K562 (cell line): ENCODE results near the gene RIMBP3C. TPM values are rescaled to one million over a fixed set of nuclear protein-coding genes. Genes with fewer than 3 reads are reported as not detected.

ENCODE experiments used
- BRF1 ChIP-seq: IDR thresholded peaks from 3 replicates; pipeline ENCODE4 v1.6.1; 2011; ENCODE audit warnings: borderline replicate concordance, mild to moderate bottlenecking; ENCODE audit not compliant: insufficient read length; ENCODE audit errors: extremely low read depth
- CBFA2T2 ChIP-seq: fragments of 450-650 bp; conservative IDR thresholded peaks from 2 replicates; pipeline ENCODE4 v1.6.1; 2017; ENCODE audit warnings: mild to moderate bottlenecking
- ESRRB ChIP-seq: fragments of 250-450 bp; sonication (Bioruptor Pico); IDR thresholded peaks from 2 replicates; pipeline ENCODE4 v1.5.0; 2020; ENCODE audit warnings: mild to moderate bottlenecking, moderate library complexity, borderline replicate concordance
- FOXJ2 ChIP-seq: fragments of 200-800 bp; sonication (Bioruptor generic); IDR thresholded peaks from 2 replicates; pipeline ENCODE4 v1.6.1; 2016; ENCODE audit warnings: missing genetic modification characterization, missing compliant biosample characterization
- JUNB ChIP-seq: fragments of 450-650 bp; formaldehyde crosslinking; conservative IDR thresholded peaks from 2 replicates; pipeline ENCODE4 v1.4.0; 2020; ENCODE audit warnings: mild to moderate bottlenecking
- NFIC ChIP-seq: fragments of 450-650 bp; IDR thresholded peaks from 2 replicates; pipeline ENCODE4 v1.6.1; 2017; ENCODE audit warnings: mild to moderate bottlenecking, inconsistent platforms
- SETDB1 ChIP-seq: IDR thresholded peaks from one replicate; pipeline ENCODE4 v1.6.1; 2012; ENCODE audit warnings: low read length, control low read depth, inconsistent platforms
- SP2 ChIP-seq: IDR thresholded peaks from 2 replicates; pipeline ENCODE4 v1.6.1; 2011; ENCODE audit warnings: mild to moderate bottlenecking, low read depth, low read length, moderate library complexity; ENCODE audit not compliant: poor library complexity, severe bottlenecking; ENCODE audit errors: extremely low read depth
- ZBTB1 ChIP-seq: sonication (generic); formaldehyde crosslinking; IDR thresholded peaks from 2 replicates; pipeline ENCODE4 v1.8.1; 2023; ENCODE audit warnings: missing genetic modification reagents, low read depth, mild to moderate bottlenecking, borderline replicate concordance
- ZC3H4 ChIP-seq: sonication (generic); formaldehyde crosslinking; IDR thresholded peaks from 2 replicates; pipeline ENCODE4 v1.9.0; 2021; ENCODE audit warnings: missing genetic modification reagents, borderline replicate concordance
- ZFPM2 ChIP-seq: fragments of 250-450 bp; sonication (Bioruptor Pico); IDR thresholded peaks from 2 replicates; pipeline ENCODE4 v1.5.1; 2022; ENCODE audit warnings: mild to moderate bottlenecking
- ZKSCAN1 ChIP-seq: fragments of 150-350 bp; IDR thresholded peaks from 2 replicates; pipeline ENCODE4 v1.6.1; 2016; ENCODE audit warnings: low read depth, low read length
- ZNF12 ChIP-seq: sonication (generic); formaldehyde crosslinking; IDR thresholded peaks from 2 replicates; pipeline ENCODE4 v1.4.0; 2020; ENCODE audit warnings: mild to moderate bottlenecking, missing genetic modification reagents
- ZNF165 ChIP-seq: fragments of 250-450 bp; sonication (Bioruptor Pico); IDR thresholded peaks from 2 replicates; pipeline ENCODE4 v1.4.0; 2020; ENCODE audit warnings: borderline replicate concordance
- ZNF174 ChIP-seq: fragments of 250-450 bp; sonication (Bioruptor Pico); IDR thresholded peaks from 2 replicates; pipeline ENCODE4 v1.4.0; 2020; ENCODE audit warnings: mild to moderate bottlenecking
- ZNF239 ChIP-seq: fragments of 250-450 bp; sonication (Bioruptor Pico); IDR thresholded peaks from 2 replicates; pipeline ENCODE4 v1.4.0; 2020; ENCODE audit warnings: mild to moderate bottlenecking
- ZNF583 ChIP-seq: fragments of 250-450 bp; sonication (Bioruptor Pico); IDR thresholded peaks from 2 replicates; pipeline ENCODE4 v1.4.0; 2020
- polyA plus RNA-seq, 8 experiments: library from polyadenylated mRNA; depleted of rRNA in 4 of 8; stranded (reverse) in 5 of 8; unstranded in 3 of 8; fragments of >200 nt; fragmentation: Nextera tagmentation in 2 of 8; fragmentation: Illumina TruSeq in 1 of 8; extraction: Ambion mirVana in 2 of 8; extraction: Trizol in 1 of 8; gene quantifications; 2 replicates each; pipeline versions ENCODE4 v1.2.1 to v1.2.3, GENCODE V29; 2011 to 2014; ENCODE audit warnings: inconsistent platforms in 1 of 8, missing spikeins in 1 of 8
- total RNA-seq, 7 experiments: library from RNA; depleted of rRNA in 6 of 7; stranded (reverse); fragments of >200 nt in 6 of 7; fragmentation: Illumina TruSeq in 2 of 7; extraction: Trizol in 2 of 7; gene quantifications; 2 replicates each; pipeline versions ENCODE4 v1.2.1 to v1.2.3, GENCODE V29; 2011 to 2021; ENCODE audit warnings: low replicate concordance in 1 of 7
- TF ChIP-seq, protein P1 (sequence below): fragments of 450-650 bp; IDR thresholded peaks from 2 replicates; pipeline ENCODE4 v1.6.1; 2016
- TF ChIP-seq, protein P2 (sequence below): fragments of 450-650 bp; IDR thresholded peaks from 2 replicates; pipeline ENCODE4 v1.6.1; 2016; ENCODE audit warnings: low read depth, mild to moderate bottlenecking, moderate library complexity
- TF ChIP-seq, protein P3 (sequence below), 2 experiments: IDR thresholded peaks; 2 replicates each; pipeline ENCODE4 v1.6.1; 2011; ENCODE audit warnings: borderline replicate concordance in 1 of 2, control low read depth in 1 of 2, low read depth in 1 of 2, low read length in 1 of 2, mild to moderate bottlenecking in 1 of 2, mixed read lengths in 1 of 2, moderate library complexity in 1 of 2; ENCODE audit not compliant: insufficient read depth in 1 of 2, insufficient read length in 1 of 2, poor library complexity in 1 of 2, severe bottlenecking in 1 of 2; ENCODE audit errors: extremely low read depth in 1 of 2
- TF ChIP-seq, protein P4 (sequence below): fragments of 250-450 bp; sonication (Bioruptor Pico); IDR thresholded peaks from 2 replicates; pipeline ENCODE4 v1.5.0; 2022; ENCODE audit warnings: mild to moderate bottlenecking

RIMBP3C gene
- total and polyA plus RNA-seq, 9 of the 15 experiments (the other 6 are each of a cell fraction or from before 2014, with no cell fraction given) = 0.09 to 0.98 (median 0.17) TPM; not detected in 2

DNA sequence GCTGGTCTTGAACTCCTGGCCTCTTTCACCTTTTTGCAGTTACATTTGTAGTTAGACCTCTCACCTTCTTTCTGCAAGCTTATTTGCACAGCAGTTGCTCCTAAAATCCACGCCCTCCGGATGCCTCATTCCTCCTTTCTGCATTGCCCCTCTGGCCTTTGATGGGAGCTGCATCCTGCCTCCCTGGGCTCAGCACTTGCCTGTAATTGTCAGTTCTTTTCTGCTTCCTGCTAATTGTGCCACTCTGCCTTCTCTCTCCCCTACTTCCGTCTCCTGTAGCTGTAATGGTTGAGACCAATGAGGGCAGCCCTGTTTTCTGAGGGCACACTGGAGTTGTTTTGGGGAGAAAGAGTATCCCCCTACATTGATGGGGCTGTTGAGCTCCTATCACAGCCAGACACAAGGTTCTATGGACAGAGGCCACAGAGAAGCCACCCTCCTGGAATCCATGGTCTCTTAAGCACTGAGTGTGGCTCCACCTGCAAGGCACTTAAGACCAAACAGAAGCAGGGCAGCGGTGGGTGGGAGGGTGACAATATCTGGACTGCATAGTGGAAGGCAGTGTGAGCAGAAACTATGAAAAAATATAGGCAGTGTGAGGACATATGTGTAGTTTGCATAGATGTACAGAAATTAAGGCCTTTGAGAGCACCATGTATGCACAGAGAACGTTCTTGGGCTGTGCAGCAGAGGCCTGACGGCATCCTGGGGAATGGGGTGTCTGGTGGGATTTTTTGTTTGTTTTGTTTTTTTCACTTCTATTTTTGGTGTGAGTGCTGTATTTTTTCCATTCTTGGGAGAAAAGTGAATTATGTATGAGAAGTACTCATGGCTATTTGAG lies 48.0 kb upstream of the RIMBP3C start (continued):
- TF ChIP-seq ZFPM2 (no peak), BRF1 (no peak), ZNF583 (no peak), ZNF165 (CRISPR knock-in tag) (no peak), ZKSCAN1 (no peak), ZC3H4 (CRISPR knock-in tag) (0 out of 2 replicates have a peak, but pooled peaks have one; percentile 76), SP2 (no peak), NFIC (no peak), ZNF174 (CRISPR knock-in tag) (no peak), FOXJ2 (tag) (no peak), SETDB1 (no peak), ESRRB (CRISPR knock-in tag) (no peak), JUNB (no peak), ZNF239 (no peak), CBFA2T2 (no peak), ZNF12 (CRISPR knock-in tag) (no peak), ZBTB1 (CRISPR knock-in tag) (no peak)
- TF ChIP-seq, protein P1, sequence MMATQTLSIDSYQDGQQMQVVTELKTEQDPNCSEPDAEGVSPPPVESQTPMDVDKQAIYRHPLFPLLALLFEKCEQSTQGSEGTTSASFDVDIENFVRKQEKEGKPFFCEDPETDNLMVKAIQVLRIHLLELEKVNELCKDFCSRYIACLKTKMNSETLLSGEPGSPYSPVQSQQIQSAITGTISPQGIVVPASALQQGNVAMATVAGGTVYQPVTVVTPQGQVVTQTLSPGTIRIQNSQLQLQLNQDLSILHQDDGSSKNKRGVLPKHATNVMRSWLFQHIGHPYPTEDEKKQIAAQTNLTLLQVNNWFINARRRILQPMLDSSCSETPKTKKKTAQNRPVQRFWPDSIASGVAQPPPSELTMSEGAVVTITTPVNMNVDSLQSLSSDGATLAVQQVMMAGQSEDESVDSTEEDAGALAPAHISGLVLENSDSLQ = no peak
- TF ChIP-seq, protein P2, sequence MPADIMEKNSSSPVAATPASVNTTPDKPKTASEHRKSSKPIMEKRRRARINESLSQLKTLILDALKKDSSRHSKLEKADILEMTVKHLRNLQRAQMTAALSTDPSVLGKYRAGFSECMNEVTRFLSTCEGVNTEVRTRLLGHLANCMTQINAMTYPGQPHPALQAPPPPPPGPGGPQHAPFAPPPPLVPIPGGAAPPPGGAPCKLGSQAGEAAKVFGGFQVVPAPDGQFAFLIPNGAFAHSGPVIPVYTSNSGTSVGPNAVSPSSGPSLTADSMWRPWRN = no peak
- TF ChIP-seq, protein P3, sequence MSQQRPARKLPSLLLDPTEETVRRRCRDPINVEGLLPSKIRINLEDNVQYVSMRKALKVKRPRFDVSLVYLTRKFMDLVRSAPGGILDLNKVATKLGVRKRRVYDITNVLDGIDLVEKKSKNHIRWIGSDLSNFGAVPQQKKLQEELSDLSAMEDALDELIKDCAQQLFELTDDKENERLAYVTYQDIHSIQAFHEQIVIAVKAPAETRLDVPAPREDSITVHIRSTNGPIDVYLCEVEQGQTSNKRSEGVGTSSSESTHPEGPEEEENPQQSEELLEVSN (IDR thresholded peaks at IDR 0.05; ENCODE audit: borderline replicate concordance in 1 of 2, extremely low read depth in 1 of 2, insufficient read depth in 1 of 2, insufficient read length in 1 of 2, low read depth in 1 of 2, low read length in 1 of 2, poor library complexity in 1 of 2, severe bottlenecking in 1 of 2) = no peak
- TF ChIP-seq, protein P4, sequence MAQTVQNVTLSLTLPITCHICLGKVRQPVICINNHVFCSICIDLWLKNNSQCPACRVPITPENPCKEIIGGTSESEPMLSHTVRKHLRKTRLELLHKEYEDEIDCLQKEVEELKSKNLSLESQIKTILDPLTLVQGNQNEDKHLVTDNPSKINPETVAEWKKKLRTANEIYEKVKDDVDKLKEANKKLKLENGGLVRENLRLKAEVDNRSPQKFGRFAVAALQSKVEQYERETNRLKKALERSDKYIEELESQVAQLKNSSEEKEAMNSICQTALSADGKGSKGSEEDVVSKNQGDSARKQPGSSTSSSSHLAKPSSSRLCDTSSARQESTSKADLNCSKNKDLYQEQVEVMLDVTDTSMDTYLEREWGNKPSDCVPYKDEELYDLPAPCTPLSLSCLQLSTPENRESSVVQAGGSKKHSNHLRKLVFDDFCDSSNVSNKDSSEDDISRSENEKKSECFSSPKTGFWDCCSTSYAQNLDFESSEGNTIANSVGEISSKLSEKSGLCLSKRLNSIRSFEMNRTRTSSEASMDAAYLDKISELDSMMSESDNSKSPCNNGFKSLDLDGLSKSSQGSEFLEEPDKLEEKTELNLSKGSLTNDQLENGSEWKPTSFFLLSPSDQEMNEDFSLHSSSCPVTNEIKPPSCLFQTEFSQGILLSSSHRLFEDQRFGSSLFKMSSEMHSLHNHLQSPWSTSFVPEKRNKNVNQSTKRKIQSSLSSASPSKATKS (CRISPR knock-in tag) = no peak
